ENCODE data around the gene SPRED1.

DNA sequence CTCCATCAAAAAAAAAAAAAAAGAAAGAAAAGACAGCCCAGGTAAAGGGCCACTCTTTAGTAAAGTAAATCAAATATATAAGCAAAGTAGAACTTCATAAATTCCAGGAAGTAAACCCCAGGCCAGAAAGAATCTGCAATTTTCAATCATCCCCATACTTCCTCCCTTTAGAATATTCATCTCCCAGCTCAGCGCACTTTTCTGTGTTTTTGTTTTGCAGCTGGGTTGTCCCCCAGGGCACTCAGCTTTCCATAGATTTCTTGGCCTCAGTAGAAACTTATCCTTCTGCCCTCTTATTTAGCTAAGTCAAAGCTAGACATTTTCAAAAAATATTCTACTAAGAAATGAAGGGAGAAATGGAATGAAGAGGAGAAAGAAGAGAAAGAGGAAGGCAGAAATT lies 24.0 kb upstream of the SPRED1 start:
- TF ChIP-seq POLR2A (IDR thresholded peaks at IDR 0.05; ENCODE audit: low read depth, low read length): no peak
- no peak for TF ChIP-seq NFE2L2 (IDR thresholded peaks at IDR 0.05; ENCODE audit: low read depth, low read length)
- no peak for TF ChIP-seq RAD21 (IDR thresholded peaks at IDR 0.05; ENCODE audit: low read length)
- TF ChIP-seq, protein P1, sequence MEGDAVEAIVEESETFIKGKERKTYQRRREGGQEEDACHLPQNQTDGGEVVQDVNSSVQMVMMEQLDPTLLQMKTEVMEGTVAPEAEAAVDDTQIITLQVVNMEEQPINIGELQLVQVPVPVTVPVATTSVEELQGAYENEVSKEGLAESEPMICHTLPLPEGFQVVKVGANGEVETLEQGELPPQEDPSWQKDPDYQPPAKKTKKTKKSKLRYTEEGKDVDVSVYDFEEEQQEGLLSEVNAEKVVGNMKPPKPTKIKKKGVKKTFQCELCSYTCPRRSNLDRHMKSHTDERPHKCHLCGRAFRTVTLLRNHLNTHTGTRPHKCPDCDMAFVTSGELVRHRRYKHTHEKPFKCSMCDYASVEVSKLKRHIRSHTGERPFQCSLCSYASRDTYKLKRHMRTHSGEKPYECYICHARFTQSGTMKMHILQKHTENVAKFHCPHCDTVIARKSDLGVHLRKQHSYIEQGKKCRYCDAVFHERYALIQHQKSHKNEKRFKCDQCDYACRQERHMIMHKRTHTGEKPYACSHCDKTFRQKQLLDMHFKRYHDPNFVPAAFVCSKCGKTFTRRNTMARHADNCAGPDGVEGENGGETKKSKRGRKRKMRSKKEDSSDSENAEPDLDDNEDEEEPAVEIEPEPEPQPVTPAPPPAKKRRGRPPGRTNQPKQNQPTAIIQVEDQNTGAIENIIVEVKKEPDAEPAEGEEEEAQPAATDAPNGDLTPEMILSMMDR (conservative IDR thresholded peaks at IDR 0.05; ENCODE audit: low read depth, low read length): no peak
- no peak for TF ChIP-seq RFX5 (IDR thresholded peaks at IDR 0.05; ENCODE audit: low read depth, low read length)
- TF ChIP-seq RCOR1 (IDR thresholded peaks at IDR 0.05; ENCODE audit: insufficient replicate concordance, low read length): no peak
- TF ChIP-seq SMC3 (IDR thresholded peaks at IDR 0.05; ENCODE audit: low read depth, low read length): no peak
- TF ChIP-seq, protein P2, sequence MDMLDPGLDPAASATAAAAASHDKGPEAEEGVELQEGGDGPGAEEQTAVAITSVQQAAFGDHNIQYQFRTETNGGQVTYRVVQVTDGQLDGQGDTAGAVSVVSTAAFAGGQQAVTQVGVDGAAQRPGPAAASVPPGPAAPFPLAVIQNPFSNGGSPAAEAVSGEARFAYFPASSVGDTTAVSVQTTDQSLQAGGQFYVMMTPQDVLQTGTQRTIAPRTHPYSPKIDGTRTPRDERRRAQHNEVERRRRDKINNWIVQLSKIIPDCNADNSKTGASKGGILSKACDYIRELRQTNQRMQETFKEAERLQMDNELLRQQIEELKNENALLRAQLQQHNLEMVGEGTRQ (IDR thresholded peaks at IDR 0.05; ENCODE audit: low read depth, low read length): no peak
